GM12873 (cell line): ENCODE results near the gene ARHGEF19.

Experiments used
- TF ChIP-seq, protein P1 (sequence below): IDR thresholded peaks from 2 replicates; pipeline ENCODE4 v1.5.1; 2012; ENCODE audit warnings: low read depth, mild to moderate bottlenecking, moderate library complexity, low read length, control low read depth; ENCODE audit not compliant: insufficient read depth; ENCODE audit errors: missing control alignments

The ARHGEF19 gene

DNA sequence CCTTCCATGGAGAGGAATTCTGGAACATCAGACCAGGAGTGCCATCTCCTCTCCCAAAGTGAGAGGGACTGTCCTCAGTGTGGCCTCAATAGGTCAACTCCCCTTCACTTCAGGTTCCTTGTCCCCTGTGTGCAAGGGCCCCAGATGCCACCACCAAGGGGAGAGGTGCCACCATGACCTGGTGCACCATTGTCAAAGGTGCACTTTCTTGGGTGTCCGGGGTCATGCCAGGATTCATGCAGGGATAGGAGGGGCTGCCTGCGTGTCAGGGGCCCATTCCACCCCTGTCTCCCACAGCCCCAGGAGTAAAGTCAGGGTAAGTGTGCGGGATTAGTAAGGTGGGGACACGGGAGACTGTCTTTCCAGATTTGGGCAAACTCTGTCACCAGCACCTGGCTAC is 35.1 kb downstream of the ARHGEF19 start:
- TF ChIP-seq, protein P1, sequence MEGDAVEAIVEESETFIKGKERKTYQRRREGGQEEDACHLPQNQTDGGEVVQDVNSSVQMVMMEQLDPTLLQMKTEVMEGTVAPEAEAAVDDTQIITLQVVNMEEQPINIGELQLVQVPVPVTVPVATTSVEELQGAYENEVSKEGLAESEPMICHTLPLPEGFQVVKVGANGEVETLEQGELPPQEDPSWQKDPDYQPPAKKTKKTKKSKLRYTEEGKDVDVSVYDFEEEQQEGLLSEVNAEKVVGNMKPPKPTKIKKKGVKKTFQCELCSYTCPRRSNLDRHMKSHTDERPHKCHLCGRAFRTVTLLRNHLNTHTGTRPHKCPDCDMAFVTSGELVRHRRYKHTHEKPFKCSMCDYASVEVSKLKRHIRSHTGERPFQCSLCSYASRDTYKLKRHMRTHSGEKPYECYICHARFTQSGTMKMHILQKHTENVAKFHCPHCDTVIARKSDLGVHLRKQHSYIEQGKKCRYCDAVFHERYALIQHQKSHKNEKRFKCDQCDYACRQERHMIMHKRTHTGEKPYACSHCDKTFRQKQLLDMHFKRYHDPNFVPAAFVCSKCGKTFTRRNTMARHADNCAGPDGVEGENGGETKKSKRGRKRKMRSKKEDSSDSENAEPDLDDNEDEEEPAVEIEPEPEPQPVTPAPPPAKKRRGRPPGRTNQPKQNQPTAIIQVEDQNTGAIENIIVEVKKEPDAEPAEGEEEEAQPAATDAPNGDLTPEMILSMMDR = no peak

DNA sequence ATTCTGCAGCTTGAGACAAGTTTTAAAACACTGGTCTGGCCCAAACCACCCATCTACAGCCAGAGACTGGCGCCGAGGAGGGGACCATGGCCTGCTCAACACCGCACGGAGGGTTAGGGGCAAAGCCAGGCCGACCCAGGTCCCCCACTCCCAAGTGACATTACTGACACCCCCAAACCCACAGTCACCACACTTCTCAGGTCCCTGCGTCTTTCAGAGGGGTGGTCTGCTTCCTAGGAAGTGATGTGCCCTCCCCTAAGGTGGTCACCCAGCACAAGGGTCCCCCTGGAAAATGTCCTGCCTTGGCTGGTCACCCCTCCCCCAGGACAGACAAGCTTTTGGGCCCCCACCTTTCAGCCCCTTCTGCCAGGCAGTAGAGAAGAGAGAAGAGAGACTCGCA is 35.8 kb downstream of the ARHGEF19 start:
- TF ChIP-seq, protein P1 = no peak

DNA sequence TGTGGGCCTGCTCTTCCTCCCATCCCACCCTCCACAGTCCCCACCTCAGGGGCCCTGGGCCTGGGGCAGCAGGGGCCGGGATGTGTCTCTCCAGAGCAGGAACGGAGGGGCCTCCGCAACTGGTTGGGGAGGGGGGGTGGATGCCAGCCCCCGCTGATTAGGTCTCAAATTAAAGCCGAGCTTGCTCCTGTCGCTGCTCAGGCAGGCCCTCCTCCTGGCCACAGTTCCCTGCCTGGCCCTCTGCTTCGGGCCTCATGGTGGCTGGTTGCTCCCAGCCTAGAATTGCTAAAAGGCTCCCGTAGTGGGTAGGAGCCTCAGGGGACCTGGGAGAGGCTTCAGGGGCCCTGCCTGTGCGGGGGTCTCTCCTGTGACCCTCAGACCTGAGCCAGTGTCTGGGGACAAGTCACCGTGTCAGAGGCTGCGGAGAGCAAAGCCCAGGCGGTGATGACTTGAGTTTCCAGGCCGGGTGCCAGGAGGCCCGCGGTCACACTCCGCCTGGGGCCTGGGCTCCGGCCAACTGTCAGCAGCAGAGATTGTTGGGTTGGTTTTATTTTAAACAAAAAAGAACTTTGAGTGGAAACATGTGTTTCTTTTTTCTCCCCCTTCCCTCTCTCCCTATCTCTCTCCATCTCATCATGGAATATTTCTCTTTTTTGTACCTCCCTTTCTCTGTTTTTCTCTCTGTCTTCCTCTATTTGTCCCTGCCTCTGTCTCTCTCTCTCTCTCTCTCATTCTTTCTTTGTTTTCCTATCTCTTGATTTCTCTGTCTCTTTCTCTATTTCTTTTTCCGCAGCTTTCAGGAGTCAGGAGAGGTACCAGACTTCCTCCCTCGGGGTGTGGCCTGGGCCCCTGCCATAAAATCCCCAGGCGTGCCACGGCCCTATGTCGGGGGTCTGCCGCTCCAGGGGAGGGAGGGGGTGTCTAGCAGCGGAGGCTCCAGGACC is 36.6 kb downstream of the ARHGEF19 start:
- TF ChIP-seq, protein P1 = no peak

GRCh38 chr1:16174886-16175598 is 37.4 kb downstream of the ARHGEF19 start:
- TF ChIP-seq, protein P1 = no peak

DNA sequence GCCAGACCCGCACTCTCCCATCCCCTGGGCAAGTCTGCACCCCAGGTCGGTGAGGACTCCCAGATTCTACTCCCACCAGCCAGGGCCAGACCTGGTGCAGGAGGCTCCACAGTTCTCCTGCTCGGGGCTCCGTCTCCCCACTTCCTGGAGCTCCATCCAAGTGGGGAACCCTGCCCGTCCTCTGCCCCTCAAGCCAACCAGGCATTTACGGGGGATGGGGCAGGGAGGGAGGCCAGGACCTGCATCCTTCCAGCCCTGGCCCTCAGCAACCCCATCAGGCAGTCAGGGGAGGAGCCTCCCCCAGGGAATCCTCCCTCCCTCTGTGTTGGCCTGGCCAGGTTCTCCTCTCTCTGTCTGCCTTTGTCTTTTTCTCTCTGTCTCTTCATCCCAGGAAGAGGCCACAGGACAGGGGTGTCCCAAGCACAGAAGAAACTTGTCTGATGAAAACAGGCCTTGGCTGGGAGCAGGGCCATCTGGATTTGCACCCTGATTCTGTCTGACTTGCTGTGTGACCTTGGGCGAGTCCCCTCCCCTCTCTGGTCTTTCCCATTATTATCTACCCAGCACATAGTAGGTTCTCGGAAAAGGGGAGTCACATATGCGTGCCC is 38.1 kb downstream of the ARHGEF19 start:
- TF ChIP-seq, protein P1 = no peak

GRCh38 chr1:16173447-16174260 is 38.8 kb downstream of the ARHGEF19 start:
- TF ChIP-seq, protein P1 = no peak
